Gastroesophageal sphincter (tissue), 4 donors: ENCODE measurements around the gene TMEM150C. TPM values are rescaled to one million over a fixed set of nuclear protein-coding genes. Genes with fewer than 3 reads are reported as not detected.

Experiments used
- ATAC-seq: fragments of 150-250 bp; one replicate; pipeline ENCODE4 v1.9.1; 2016; ENCODE audit warnings: mild to moderate bottlenecking, moderate library complexity
- H3K27ac ChIP-seq, 4 donors: fragments of 200-600 bp; sonication (generic) in 3 of 4; 1 replicate in 3 of 4; 2 replicates in 1 of 4; pipeline ENCODE4 v1.5.1; 2016 to 2019
- H3K27me3 ChIP-seq: fragments of 200-600 bp; sonication (generic); one replicate; pipeline ENCODE4 v1.5.1; 2019
- H3K36me3 ChIP-seq, 2 donors: fragments of 200-600 bp; sonication (generic); one replicate each; pipeline ENCODE4 v1.5.1; 2019; ENCODE audit warnings: control low read depth in 1 of 2
- H3K4me1 ChIP-seq, 3 donors: fragments of 200-600 bp; sonication (generic); 1 replicate in 2 of 3; 2 replicates in 1 of 3; pipeline ENCODE4 v1.5.1; 2016 to 2019; ENCODE audit warnings: control low read depth in 2 of 3
- H3K4me3 ChIP-seq, 2 donors: fragments of 200-600 bp; sonication (generic); one replicate each; pipeline ENCODE4 v1.5.1; 2019; ENCODE audit warnings: mild to moderate bottlenecking in 1 of 2, moderate library complexity in 1 of 2
- H3K9me3 ChIP-seq, 3 donors: fragments of 200-600 bp; sonication (generic); one replicate each; pipeline ENCODE4 v1.5.1; 2017 to 2019; ENCODE audit warnings: control low read depth in 2 of 3
- EP300 ChIP-seq: sonication (generic); formaldehyde crosslinking; IDR thresholded peaks from one replicate; pipeline ENCODE4 v1.6.1; 2017; ENCODE audit warnings: antibody characterized with exemption, mild to moderate bottlenecking
- POLR2A ChIP-seq, 2 donors: fragments of 450-650 bp; IDR thresholded peaks; one replicate each; pipeline ENCODE4 v1.6.1; 2017; ENCODE audit warnings: antibody characterized with exemption in 2 of 2, mild to moderate bottlenecking in 2 of 2, moderate library complexity in 1 of 2
- POLR2AphosphoS5 ChIP-seq: sonication (generic); formaldehyde crosslinking; IDR thresholded peaks from one replicate; pipeline ENCODE4 v1.6.1; 2017; ENCODE audit warnings: antibody characterized with exemption
- WGBS, 2 donors: methylation state at CpG; one replicate each; pipeline ENCODE4 v1.1.5; 2018; ENCODE audit warnings: low coverage in 1 of 2; 5-methylcytosine and 5-hydroxymethylcytosine counted together
- total RNA-seq, 4 donors: library from RNA; depleted of rRNA; stranded (reverse); fragments of >200 nt; gene quantifications; one replicate each; pipeline ENCODE4 v1.1.0, GENCODE V29; 2016
- TF ChIP-seq, protein P1 (sequence below), 4 experiments: fragments of 200-600 bp in 2 of 4; fragments of 450-650 bp in 2 of 4; sonication (generic) in 1 of 4; IDR thresholded peaks; one replicate each; pipeline ENCODE4 v1.5.1; 2017 to 2019; ENCODE audit warnings: antibody characterized with exemption in 4 of 4, mild to moderate bottlenecking in 2 of 4, moderate library complexity in 2 of 4

TMEM150C gene
- total RNA-seq, 4 donors from 2014 or later = 3.5 to 10.0 (median 4.8) TPM

DNA sequence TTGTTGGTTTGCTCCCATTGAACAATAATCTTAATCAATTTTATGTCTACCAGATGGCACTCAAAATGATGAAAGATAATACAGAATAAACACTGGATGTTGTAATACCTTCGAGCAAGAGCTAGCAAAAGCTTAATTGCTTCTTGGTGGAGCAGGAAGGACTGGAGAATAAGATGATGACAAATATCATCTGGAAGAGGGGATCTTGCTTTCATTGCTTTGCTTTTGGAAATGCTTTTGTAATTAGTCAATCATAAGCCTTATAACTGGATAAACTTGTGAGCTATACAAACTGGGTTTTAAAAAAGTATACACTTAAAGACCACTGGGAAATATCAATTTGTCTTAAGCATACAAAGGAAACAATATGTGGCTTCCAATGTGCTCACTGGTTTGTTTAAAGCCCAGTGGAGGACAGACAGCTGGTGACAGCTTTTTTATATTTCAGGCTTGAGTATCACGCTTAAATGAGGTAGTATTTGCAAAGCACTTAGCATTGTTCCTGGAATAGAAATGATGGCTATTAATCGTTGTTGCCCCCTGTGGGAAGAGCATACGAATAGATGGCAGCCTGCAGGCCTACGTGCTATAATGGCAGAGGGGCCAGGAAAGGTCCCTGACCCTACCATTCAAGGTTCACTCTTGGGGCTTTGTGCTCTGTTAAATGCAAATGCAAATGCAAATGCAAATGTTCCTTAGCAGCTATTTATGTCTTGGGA, 61.2 kb downstream of the TMEM150C start:
- Histone ChIP-seq H3K36me3 (no peaks in the 10 kb centered on the region), H3K27me3 (no peaks in the 10 kb centered on the region), H3K4me1 (no peaks in the 10 kb centered on the region), H3K4me3 (no peak overlapping the region), H3K27ac (no peak overlapping the region), H3K9me3 (no peaks in the 10 kb centered on the region)
- WGBS, 2 donors = 28 to 44% methylated on average over 2 to 5 of the region's 5 CpGs
- ATAC-seq = no peak
- TF ChIP-seq EP300 (no peak), POLR2AphosphoS5 (no peak), POLR2A (IDR thresholded peaks at IDR 0.05) (no peak)
- TF ChIP-seq, protein P1, sequence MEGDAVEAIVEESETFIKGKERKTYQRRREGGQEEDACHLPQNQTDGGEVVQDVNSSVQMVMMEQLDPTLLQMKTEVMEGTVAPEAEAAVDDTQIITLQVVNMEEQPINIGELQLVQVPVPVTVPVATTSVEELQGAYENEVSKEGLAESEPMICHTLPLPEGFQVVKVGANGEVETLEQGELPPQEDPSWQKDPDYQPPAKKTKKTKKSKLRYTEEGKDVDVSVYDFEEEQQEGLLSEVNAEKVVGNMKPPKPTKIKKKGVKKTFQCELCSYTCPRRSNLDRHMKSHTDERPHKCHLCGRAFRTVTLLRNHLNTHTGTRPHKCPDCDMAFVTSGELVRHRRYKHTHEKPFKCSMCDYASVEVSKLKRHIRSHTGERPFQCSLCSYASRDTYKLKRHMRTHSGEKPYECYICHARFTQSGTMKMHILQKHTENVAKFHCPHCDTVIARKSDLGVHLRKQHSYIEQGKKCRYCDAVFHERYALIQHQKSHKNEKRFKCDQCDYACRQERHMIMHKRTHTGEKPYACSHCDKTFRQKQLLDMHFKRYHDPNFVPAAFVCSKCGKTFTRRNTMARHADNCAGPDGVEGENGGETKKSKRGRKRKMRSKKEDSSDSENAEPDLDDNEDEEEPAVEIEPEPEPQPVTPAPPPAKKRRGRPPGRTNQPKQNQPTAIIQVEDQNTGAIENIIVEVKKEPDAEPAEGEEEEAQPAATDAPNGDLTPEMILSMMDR (IDR thresholded peaks at IDR 0.05) = no peak

DNA sequence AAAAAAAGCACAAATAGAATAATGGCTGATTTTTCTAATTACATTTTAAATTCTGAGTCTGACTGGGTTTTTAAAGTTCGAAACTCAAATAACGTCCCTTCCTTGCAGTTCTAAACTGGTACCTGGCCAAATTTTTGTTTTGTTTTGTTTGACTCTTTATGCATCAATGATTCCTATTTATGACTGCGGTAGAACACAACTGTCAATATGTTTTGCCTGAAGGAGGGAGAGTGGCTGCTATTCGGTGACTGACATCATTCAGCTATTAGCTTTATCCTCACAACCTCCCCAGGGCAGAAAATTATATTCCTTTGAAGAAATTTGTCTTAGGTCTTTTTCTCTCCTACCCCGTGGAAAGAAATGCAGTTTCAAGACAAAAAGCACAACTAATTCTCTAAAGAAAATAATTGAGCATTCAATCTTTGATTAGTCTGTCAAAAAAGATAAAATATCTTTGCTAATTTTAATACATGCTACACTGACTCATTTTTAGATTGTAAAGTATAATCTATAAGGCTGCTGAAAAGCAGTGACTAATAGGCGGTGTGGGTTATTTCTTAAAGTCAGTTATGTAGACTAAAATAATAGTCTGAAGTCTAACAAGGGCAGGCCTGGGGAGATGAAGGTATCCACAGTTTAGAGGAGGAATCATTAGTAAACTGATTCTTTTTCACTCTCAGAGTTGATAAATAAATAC, 61.9 kb downstream of the TMEM150C start:
- H3K27ac ChIP-seq = no peak overlapping the region
- no peaks in the 10 kb centered on the region for H3K27me3 ChIP-seq
- H3K36me3 ChIP-seq = no peaks in the 10 kb centered on the region
- ATAC-seq = no peak
- 58 to 75% methylated on average over 6 of the region's 6 CpGs for WGBS, 2 donors
- no peaks in the 10 kb centered on the region for H3K9me3 ChIP-seq
- H3K4me3 ChIP-seq = no peak overlapping the region
- TF ChIP-seq POLR2AphosphoS5 (no peak), POLR2A (IDR thresholded peaks at IDR 0.05) (no peak), EP300 (no peak)
- TF ChIP-seq, protein P1 (IDR thresholded peaks at IDR 0.05) = no peak
- no peaks in the 10 kb centered on the region for H3K4me1 ChIP-seq

DNA sequence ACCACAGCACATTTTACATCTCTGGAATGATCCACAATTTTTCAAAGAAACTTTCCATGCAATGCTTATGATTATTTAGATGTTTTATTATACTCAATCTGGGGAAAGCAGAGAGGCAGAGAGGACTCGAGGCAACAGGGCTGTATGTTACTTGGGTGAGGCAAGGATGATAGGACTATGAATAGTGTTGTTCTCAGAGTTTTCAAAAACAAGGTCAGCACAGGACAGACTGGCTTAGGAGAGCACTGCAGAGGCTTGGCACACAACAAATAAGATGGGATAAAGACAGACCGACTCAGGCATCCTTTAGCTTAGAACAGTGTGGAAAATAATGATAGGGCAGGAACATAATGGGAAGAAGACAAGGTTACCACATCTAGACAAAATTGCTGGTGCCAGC, 65.4 kb downstream of the TMEM150C start:
- no peak overlapping the region for H3K27ac ChIP-seq
- ATAC-seq = no peak
- TF ChIP-seq POLR2AphosphoS5 (no peak), EP300 (no peak), POLR2A (IDR thresholded peaks at IDR 0.05) (no peak)
- TF ChIP-seq, protein P1 (IDR thresholded peaks at IDR 0.05) = no peak
- no peaks in the 10 kb centered on the region for H3K36me3 ChIP-seq
- no peaks in the 10 kb centered on the region for H3K4me1 ChIP-seq
- H3K4me3 ChIP-seq = no peak overlapping the region
- H3K27me3 ChIP-seq = no peaks in the 10 kb centered on the region
- WGBS, 2 donors = 80 to 82% methylated on average over 2 of the region's 2 CpGs
- no peaks in the 10 kb centered on the region for H3K9me3 ChIP-seq

DNA sequence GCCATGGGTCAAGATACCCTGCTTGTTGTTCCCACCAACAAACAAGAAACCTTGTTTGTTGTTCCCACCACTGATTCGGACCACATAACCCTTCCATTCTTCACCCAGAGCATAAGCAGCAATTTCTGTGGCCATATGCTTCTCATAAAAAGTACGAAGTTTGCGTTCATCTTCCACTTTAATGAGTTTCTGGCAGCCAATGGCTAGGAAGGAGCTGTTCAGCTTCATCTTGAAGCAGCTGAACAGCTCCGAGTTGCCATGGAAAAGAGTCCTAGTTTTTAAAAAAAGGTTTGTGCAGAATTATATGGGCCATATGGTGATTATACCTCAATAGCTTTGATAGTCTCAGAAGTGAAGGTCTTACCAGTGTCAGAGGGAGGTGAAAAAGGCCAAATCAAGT, 66.1 kb downstream of the TMEM150C start:
- WGBS, 2 donors = 69 to 71% methylated on average over 4 of the region's 4 CpGs
- Histone ChIP-seq H3K36me3 (no peaks in the 10 kb centered on the region), H3K27me3 (no peaks in the 10 kb centered on the region), H3K4me3 (no peak overlapping the region), H3K9me3 (no peaks in the 10 kb centered on the region), H3K27ac (no peak overlapping the region), H3K4me1 (no peaks in the 10 kb centered on the region)
- no peak for ATAC-seq
- TF ChIP-seq POLR2A (IDR thresholded peaks at IDR 0.05) (no peak), EP300 (no peak), POLR2AphosphoS5 (no peak)
- TF ChIP-seq, protein P1 (IDR thresholded peaks at IDR 0.05) = no peak
